Testis (tissue), 2 donors: ENCODE results near the gene SSPN.

Experiments
- POLR2A ChIP-seq: fragments of 450-650 bp; IDR thresholded peaks from one replicate; pipeline ENCODE4 v1.6.1; 2017; ENCODE audit warnings: antibody characterized with exemption, mild to moderate bottlenecking, moderate library complexity
- TF ChIP-seq, protein P1 (sequence below), 3 experiments: fragments of 450-650 bp in 2 of 3; fragments of 200-600 bp in 1 of 3; sonication (generic) in 1 of 3; IDR thresholded peaks; one replicate each; pipeline ENCODE4 v1.5.1; 2016 to 2019; ENCODE audit warnings: antibody characterized with exemption in 3 of 3, mild to moderate bottlenecking in 2 of 3, moderate library complexity in 1 of 3

DNA sequence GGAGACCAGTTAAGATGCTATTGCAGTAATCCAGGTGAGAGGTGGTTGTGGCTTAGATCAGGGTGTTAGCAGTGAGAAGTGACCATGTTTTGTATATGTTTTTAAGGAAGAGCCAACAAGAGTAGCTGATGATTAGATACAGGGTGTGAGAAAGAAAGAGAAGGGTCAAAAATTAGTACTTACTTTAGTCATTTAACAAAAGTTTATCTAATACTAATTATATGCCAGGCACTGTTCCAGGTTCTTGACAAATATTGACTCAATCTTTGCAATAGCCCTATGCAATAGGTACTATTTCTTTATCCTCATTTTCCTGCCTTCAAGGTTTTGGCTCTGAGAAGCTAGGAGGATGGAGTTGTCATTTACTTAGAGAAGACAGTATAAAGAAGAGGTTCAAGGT is 70.2 kb downstream of the SSPN start:
- TF ChIP-seq, protein P1, sequence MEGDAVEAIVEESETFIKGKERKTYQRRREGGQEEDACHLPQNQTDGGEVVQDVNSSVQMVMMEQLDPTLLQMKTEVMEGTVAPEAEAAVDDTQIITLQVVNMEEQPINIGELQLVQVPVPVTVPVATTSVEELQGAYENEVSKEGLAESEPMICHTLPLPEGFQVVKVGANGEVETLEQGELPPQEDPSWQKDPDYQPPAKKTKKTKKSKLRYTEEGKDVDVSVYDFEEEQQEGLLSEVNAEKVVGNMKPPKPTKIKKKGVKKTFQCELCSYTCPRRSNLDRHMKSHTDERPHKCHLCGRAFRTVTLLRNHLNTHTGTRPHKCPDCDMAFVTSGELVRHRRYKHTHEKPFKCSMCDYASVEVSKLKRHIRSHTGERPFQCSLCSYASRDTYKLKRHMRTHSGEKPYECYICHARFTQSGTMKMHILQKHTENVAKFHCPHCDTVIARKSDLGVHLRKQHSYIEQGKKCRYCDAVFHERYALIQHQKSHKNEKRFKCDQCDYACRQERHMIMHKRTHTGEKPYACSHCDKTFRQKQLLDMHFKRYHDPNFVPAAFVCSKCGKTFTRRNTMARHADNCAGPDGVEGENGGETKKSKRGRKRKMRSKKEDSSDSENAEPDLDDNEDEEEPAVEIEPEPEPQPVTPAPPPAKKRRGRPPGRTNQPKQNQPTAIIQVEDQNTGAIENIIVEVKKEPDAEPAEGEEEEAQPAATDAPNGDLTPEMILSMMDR (IDR thresholded peaks at IDR 0.05): no peak
- no peak for TF ChIP-seq POLR2A
